ENCODE data around the gene SAP30L. TPM values are rescaled to one million over a fixed set of nuclear protein-coding genes. Genes with fewer than 3 reads are reported as not detected.

Gene SAP30L, protein sequence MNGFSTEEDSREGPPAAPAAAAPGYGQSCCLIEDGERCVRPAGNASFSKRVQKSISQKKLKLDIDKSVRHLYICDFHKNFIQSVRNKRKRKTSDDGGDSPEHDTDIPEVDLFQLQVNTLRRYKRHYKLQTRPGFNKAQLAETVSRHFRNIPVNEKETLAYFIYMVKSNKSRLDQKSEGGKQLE
- 10 to 100 TPM; 12.4 to 22.1 (median 15.0) TPM for total RNA-seq
- 10 to 100 TPM; 12.4 to 12.5 TPM for polyA plus RNA-seq

- H3K4me1 ChIP-seq, result peaks cover 4 to 21% (median 8%) of the 10 kb centered on the region in 3 donors
- ATAC-seq, result peak; percentile 98 to 99 (median 98)
- no peaks in the 10 kb centered on the region for H3K9me3 ChIP-seq
- H3K27me3 ChIP-seq, result no peaks in the 10 kb centered on the region
- peak within 1 kb of the TSS; percentile 29 to 64 (median 58) for H3K27ac ChIP-seq
- intact Hi-C loops (cut with DNase I), result no loop called here
- peaks cover 0 to 4% (median 0%) of the 10 kb centered on the region in 3 donors for H3K36me3 ChIP-seq
- TF ChIP-seq, protein P1, sequence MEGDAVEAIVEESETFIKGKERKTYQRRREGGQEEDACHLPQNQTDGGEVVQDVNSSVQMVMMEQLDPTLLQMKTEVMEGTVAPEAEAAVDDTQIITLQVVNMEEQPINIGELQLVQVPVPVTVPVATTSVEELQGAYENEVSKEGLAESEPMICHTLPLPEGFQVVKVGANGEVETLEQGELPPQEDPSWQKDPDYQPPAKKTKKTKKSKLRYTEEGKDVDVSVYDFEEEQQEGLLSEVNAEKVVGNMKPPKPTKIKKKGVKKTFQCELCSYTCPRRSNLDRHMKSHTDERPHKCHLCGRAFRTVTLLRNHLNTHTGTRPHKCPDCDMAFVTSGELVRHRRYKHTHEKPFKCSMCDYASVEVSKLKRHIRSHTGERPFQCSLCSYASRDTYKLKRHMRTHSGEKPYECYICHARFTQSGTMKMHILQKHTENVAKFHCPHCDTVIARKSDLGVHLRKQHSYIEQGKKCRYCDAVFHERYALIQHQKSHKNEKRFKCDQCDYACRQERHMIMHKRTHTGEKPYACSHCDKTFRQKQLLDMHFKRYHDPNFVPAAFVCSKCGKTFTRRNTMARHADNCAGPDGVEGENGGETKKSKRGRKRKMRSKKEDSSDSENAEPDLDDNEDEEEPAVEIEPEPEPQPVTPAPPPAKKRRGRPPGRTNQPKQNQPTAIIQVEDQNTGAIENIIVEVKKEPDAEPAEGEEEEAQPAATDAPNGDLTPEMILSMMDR (IDR thresholded peaks at IDR 0.05), result no peak
- DNase-seq, result peak; percentile 94 to 99 (median 96)
- H3K4me3 ChIP-seq, result peak within 1 kb of the TSS; percentile 93 to 100 (median 98)
- 0% methylated on average over 58 to 70 of the region's 70 CpGs for WGBS, 2 donors
- FAIRE-seq, result no peak
These were observed at the start of gene SAP30L for GRCh38 chr5:154445422-154446194. Gene SAP30L, plus strand, starts transcription at chr5:154445997. Its CDS starts 608 bp downstream, at chr5:154446605.

GRCh38 chr5:154396128-154396527, 49.7 kb upstream of the SAP30L start:
- FAIRE-seq (no peak), ATAC-seq (no peak), DNase-seq (no peak)
- no peak overlapping the region for H3K4me3 ChIP-seq
- intact Hi-C loops (cut with DNase I), result no loop called here
- TF ChIP-seq, protein P1 (IDR thresholded peaks at IDR 0.05), result no peak
- 80 to 94% methylated on average over 3 of the region's 3 CpGs for WGBS, 2 donors
- no peaks in the 10 kb centered on the region for H3K9me3 ChIP-seq
- peaks cover 0 to 4% (median 3%) of the 10 kb centered on the region in 3 donors for H3K4me1 ChIP-seq
- H3K36me3 ChIP-seq, result no peaks in the 10 kb centered on the region
- no peak overlapping the region for H3K27ac ChIP-seq
- H3K27me3 ChIP-seq, result no peaks in the 10 kb centered on the region

DNA sequence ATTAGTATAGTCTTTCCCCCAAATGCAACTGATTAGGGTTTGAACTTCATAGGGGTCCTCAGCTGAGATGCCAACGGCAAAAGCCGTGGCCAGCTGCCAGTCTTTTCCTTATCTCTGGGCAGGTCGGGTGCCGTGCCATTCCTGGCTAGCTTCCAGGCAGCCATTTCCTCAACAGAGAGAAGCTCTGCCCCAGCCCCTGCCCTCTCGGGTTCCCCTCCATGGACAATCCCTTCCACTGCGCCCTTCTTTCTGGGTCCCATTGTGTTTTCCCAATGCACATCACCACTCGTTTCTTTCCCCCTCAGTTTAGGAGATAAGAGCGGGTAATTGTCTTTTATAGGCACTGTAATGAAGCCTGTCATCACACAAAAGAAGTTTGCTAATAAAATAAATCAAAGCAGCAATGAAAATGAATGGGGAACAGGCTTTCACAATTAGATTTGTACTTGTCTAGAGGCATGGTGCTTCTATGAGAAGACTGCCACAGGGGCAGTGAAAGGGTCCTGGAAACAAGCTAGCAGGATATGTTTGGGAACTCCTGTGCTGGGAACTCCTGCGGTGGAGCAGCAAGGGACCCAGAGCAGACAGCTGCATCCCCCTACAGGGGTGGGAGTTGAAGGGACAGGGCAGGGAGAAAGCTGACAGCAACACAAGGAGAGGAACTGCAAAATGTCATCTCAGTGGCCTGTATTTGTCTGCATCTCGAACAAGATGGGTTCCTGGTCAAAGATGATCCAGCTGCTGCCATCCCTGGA, 48.0 kb upstream of the SAP30L start:
- 34 to 37% methylated on average over 10 of the region's 10 CpGs for WGBS, 2 donors
- ATAC-seq, result peak; percentile 58 to 86 (median 74)
- no peak for FAIRE-seq
- Histone ChIP-seq H3K9me3 (no peaks in the 10 kb centered on the region), H3K4me1 (peaks cover 0 to 4% (median 3%) of the 10 kb centered on the region in 3 donors), H3K27ac (no peak overlapping the region), H3K36me3 (no peaks in the 10 kb centered on the region), H3K27me3 (no peaks in the 10 kb centered on the region), H3K4me3 (no peak overlapping the region)
- intact Hi-C loops (cut with DNase I), result no loop called here
- DNase-seq, result peak; percentile 55 to 85 (median 74)
- TF ChIP-seq, protein P1 (IDR thresholded peaks at IDR 0.05), result no peak

DNA sequence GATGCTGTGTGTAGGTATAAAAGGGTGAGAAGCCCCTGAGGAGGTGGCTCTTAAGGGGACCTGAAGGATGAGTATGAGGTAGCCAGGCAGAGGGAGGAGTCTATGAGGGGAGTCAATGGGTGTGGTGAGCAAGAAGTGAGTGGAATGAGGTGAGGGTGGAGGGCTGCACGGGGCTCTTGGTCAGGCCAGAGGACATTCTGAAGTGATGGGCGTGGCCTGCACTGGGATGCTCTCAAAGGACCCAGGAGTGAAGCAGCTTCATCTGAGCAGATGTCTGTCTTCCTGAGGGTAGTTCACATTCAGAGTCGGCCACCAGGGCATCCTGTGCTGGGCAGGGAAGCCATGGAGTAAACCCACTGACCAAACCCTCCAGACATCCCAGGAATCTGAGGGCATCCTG, 45.1 kb upstream of the SAP30L start:
- Histone ChIP-seq H3K4me1 (peaks cover 3 to 4% (median 3%) of the 10 kb centered on the region in 3 donors), H3K9me3 (no peaks in the 10 kb centered on the region), H3K27me3 (no peaks in the 10 kb centered on the region), H3K27ac (no peak overlapping the region), H3K36me3 (no peaks in the 10 kb centered on the region), H3K4me3 (no peak overlapping the region)
- peak in 1 of 6 donors; percentile 26 for DNase-seq
- no peak for ATAC-seq
- intact Hi-C loops (cut with DNase I), result loop anchor here in 2 of 3 donors (5.0 to 10.0 kb wide), 2 partner anchors 206 to 328 kb away; partner anchors contain the start of gene GALNT10 (in 2 of the 2)
- 79 to 82% methylated on average over 3 of the region's 3 CpGs for WGBS, 2 donors
- TF ChIP-seq, protein P1 (IDR thresholded peaks at IDR 0.05), result no peak
- FAIRE-seq, result no peak
